ENCODE measurements around the gene SPOCK1. TPM values are rescaled to one million over a fixed set of nuclear protein-coding genes. Genes with fewer than 3 reads are reported as not detected.

SPOCK1 gene
- total and polyA plus RNA-seq, 2 of the 13 experiments (the other 11 are each of a cell fraction or from before 2014, with no cell fraction given) = 0.18 to 0.29 TPM

DNA sequence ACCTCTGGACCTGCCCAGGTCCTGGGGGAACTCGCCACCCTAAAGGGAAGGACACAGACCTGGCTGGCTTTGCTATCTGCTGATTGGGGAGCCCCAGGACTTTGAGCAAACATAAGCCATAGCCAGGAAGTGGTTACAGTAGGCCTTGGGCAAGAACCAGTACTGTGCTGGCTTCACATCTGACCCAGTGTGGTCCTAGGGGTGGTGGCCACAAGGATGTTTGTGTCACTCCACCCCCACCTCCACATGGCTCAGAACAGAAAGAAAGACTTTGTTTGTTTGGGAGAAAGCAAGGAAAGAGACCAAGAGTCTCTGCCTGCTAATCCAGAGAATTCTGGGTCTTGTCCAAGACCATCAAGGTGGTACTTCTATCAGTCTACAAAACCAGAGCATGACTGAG is 334.2 kb downstream of the SPOCK1 start (continued):
- TF ChIP-seq, protein P1, sequence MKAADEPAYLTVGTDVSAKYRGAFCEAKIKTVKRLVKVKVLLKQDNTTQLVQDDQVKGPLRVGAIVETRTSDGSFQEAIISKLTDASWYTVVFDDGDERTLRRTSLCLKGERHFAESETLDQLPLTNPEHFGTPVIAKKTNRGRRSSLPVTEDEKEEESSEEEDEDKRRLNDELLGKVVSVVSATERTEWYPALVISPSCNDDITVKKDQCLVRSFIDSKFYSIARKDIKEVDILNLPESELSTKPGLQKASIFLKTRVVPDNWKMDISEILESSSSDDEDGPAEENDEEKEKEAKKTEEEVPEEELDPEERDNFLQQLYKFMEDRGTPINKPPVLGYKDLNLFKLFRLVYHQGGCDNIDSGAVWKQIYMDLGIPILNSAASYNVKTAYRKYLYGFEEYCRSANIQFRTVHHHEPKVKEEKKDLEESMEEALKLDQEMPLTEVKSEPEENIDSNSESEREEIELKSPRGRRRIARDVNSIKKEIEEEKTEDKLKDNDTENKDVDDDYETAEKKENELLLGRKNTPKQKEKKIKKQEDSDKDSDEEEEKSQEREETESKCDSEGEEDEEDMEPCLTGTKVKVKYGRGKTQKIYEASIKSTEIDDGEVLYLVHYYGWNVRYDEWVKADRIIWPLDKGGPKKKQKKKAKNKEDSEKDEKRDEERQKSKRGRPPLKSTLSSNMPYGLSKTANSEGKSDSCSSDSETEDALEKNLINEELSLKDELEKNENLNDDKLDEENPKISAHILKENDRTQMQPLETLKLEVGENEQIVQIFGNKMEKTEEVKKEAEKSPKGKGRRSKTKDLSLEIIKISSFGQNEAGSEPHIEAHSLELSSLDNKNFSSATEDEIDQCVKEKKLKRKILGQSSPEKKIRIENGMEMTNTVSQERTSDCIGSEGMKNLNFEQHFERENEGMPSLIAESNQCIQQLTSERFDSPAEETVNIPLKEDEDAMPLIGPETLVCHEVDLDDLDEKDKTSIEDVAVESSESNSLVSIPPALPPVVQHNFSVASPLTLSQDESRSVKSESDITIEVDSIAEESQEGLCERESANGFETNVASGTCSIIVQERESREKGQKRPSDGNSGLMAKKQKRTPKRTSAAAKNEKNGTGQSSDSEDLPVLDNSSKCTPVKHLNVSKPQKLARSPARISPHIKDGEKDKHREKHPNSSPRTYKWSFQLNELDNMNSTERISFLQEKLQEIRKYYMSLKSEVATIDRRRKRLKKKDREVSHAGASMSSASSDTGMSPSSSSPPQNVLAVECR (CRISPR knock-in tag; IDR thresholded peaks at IDR 0.05; ENCODE audit: borderline replicate concordance) = no peak
- no peak for TF ChIP-seq ZNF543 (CRISPR knock-in tag; IDR thresholded peaks at IDR 0.05)

- H3K9me3 ChIP-seq (ENCODE audit: low read length) = no peaks in the 10 kb centered on the region
- no peak overlapping the region for H3K4me2 ChIP-seq (ENCODE audit: low read depth, low read length)
- WGBS (ENCODE audit: low lambda C conversion rate) = 0% methylated on average over 1 of the region's 1 CpG
- H3K27ac ChIP-seq (ENCODE audit: extremely low read length, insufficient read depth, low read length) = no peak overlapping the region
- FAIRE-seq (no peak), ATAC-seq (no peak), DNase-seq (ENCODE audit: low spot score) (no peak)
- no peak overlapping the region for H2AFZ ChIP-seq (ENCODE audit: low read length)
- no TSS peak for BruUV-seq (replicated peaks)
- ChIA-PET POLR2A (no interaction called here), CTCF (ENCODE audit: low intra/inter-chr PET ratio, low total read pairs) (no interaction called here)
- in situ Hi-C loops (cut with HindIII; ENCODE audit: extremely low pct_ligation_motif_present, low pct_unique_long_range_greater_than_20kb) = no loop called here
- no peaks in the 10 kb centered on the region for H3K79me2 ChIP-seq (ENCODE audit: insufficient read depth, low read length)
- intact Hi-C loops (cut with micrococcal nuclease; ENCODE audit: unreplicated experiment) = no loop called here
- H3K36me3 ChIP-seq (replicated peaks in 1 of 2; ENCODE audit: control insufficient read depth in 1 of 2, insufficient read depth in 2 of 2, low read length in 2 of 2) = no peaks in the 10 kb centered on the region
- H3K9ac ChIP-seq (ENCODE audit: insufficient read depth, low read depth, low read length) = no peak overlapping the region
- H3K27me3 ChIP-seq (ENCODE audit: control insufficient read depth in 1 of 2, insufficient read depth in 2 of 2, low read length in 2 of 2) = no peaks in the 10 kb centered on the region
- no peak overlapping the region for H3K4me3 ChIP-seq (replicated peaks in 1 of 3; ENCODE audit: insufficient read depth in 1 of 3, low read depth in 2 of 3, low read length in 3 of 3)
- no peaks in the 10 kb centered on the region for H3K4me1 ChIP-seq (ENCODE audit: insufficient read depth, low read length)
- H4K20me1 ChIP-seq (ENCODE audit: insufficient read depth, low read length) = no peaks in the 10 kb centered on the region
- TF ChIP-seq ZNF512 (CRISPR knock-in tag; IDR thresholded peaks at IDR 0.05) = no peak
- TF ChIP-seq GABPB1 (CRISPR knock-in tag; IDR thresholded peaks at IDR 0.05) = no peak
- TF ChIP-seq, protein P2, sequence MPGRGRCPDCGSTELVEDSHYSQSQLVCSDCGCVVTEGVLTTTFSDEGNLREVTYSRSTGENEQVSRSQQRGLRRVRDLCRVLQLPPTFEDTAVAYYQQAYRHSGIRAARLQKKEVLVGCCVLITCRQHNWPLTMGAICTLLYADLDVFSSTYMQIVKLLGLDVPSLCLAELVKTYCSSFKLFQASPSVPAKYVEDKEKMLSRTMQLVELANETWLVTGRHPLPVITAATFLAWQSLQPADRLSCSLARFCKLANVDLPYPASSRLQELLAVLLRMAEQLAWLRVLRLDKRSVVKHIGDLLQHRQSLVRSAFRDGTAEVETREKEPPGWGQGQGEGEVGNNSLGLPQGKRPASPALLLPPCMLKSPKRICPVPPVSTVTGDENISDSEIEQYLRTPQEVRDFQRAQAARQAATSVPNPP (CRISPR knock-in tag; IDR thresholded peaks at IDR 0.05) = no peak
- TF ChIP-seq ZNF234 (CRISPR knock-in tag; conservative IDR thresholded peaks at IDR 0.05) = no peak
- TF ChIP-seq SP2 (CRISPR knock-in tag; IDR thresholded peaks at IDR 0.05) = no peak
- TF ChIP-seq, protein P3, sequence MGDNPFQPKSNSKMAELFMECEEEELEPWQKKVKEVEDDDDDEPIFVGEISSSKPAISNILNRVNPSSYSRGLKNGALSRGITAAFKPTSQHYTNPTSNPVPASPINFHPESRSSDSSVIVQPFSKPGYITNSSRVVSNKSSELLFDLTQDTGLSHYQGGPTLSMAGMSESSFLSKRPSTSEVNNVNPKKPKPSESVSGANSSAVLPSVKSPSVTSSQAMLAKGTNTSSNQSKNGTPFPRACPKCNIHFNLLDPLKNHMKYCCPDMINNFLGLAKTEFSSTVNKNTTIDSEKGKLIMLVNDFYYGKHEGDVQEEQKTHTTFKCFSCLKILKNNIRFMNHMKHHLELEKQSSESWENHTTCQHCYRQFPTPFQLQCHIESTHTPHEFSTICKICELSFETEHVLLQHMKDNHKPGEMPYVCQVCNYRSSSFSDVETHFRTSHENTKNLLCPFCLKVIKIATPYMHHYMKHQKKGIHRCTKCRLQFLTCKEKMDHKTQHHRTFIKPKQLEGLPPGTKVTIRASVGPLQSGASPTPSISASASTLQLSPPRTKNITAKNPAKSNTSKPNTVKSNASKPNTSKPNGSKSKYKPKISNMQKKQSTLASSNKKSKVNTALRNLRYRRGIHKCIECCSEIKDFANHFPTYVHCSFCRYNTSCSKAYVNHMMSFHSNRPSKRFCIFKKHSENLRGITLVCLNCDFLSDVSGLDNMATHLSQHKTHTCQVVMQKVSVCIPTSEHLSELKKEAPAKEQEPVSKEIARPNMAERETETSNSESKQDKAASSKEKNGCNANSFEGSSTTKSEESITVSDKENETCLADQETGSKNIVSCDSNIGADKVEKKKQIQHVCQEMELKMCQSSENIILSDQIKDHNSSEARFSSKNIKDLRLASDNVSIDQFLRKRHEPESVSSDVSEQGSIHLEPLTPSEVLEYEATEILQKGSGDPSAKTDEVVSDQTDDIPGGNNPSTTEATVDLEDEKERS (CRISPR knock-in tag; IDR thresholded peaks at IDR 0.05) = no peak
- TF ChIP-seq, protein P4, sequence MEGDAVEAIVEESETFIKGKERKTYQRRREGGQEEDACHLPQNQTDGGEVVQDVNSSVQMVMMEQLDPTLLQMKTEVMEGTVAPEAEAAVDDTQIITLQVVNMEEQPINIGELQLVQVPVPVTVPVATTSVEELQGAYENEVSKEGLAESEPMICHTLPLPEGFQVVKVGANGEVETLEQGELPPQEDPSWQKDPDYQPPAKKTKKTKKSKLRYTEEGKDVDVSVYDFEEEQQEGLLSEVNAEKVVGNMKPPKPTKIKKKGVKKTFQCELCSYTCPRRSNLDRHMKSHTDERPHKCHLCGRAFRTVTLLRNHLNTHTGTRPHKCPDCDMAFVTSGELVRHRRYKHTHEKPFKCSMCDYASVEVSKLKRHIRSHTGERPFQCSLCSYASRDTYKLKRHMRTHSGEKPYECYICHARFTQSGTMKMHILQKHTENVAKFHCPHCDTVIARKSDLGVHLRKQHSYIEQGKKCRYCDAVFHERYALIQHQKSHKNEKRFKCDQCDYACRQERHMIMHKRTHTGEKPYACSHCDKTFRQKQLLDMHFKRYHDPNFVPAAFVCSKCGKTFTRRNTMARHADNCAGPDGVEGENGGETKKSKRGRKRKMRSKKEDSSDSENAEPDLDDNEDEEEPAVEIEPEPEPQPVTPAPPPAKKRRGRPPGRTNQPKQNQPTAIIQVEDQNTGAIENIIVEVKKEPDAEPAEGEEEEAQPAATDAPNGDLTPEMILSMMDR (CRISPR knock-in tag; IDR thresholded peaks at IDR 0.05) = no peak
Observed at GRCh38 chr5:137164536-137164935, 334.6 kb downstream of the SPOCK1 start.
